IMR-90 (cell line): ENCODE results near the gene RAP1GAP. TPM values are rescaled to one million over a fixed set of nuclear protein-coding genes. Genes with fewer than 3 reads are reported as not detected.

Experiments
- ATAC-seq: fragments of 200-7000 bp; cut with Tn5 transposase; 2 replicates; pipeline ENCODE4 v1.9.1; 2020; ENCODE audit warnings: low read depth, mild to moderate bottlenecking, moderate library complexity
- BruUV-seq: library from RNA; stranded (reverse); fragments of 400-500 nt; replicated peaks from 2 replicates; lab custom pipeline; 2021; lab: Mats Ljungman, UMichigan
- CTCF ChIA-PET: fragments of 300-600 bp; formaldehyde crosslinking; extraction: SDS; loops from one replicate; lab custom pipeline; 2021; ENCODE audit warnings: antibody characterized with exemption; lab: Yijun Ruan, JAX
- POLR2A ChIA-PET: fragments of 300-600 bp; sonication (Branson Sonifier 250); formaldehyde crosslinking; loops from one replicate; lab custom pipeline; 2022; ENCODE audit warnings: antibody characterized with exemption; ENCODE audit not compliant: unreplicated experiment; lab: Charles Lee
- DNase-seq: peaks from one replicate; pipeline ENCODE4 v3.0.0; 2013
- H2AFZ ChIP-seq: replicated peaks from 2 replicates; pipeline ENCODE3; 2013; ENCODE audit warnings: low read length, mild to moderate bottlenecking; ENCODE audit not compliant: poor library complexity
- H2AK5ac ChIP-seq: 2 replicates; pipeline ENCODE4 v1.6.1; 2013; ENCODE audit warnings: low read depth, low read length, inconsistent platforms
- H2AK9ac ChIP-seq: replicated peaks from 2 replicates; pipeline ENCODE3; 2013; ENCODE audit warnings: mild to moderate bottlenecking, low read depth, low read length, moderate library complexity; ENCODE audit not compliant: poor library complexity
- H2BK120ac ChIP-seq: 2 replicates; pipeline ENCODE4 v1.6.1; 2013; ENCODE audit warnings: low read depth, low read length, inconsistent platforms
- H2BK15ac ChIP-seq: 3 replicates; pipeline ENCODE4 v1.6.1; 2013; ENCODE audit warnings: low read depth, low read length, inconsistent platforms
- H2BK20ac ChIP-seq: 2 replicates; pipeline ENCODE4 v1.6.1; 2013; ENCODE audit warnings: low read depth, mild to moderate bottlenecking, inconsistent platforms, low read length, moderate library complexity
- H2BK5ac ChIP-seq: 2 replicates; pipeline ENCODE4 v1.6.1; 2013; ENCODE audit warnings: mild to moderate bottlenecking, low read depth, low read length, inconsistent platforms; ENCODE audit not compliant: poor library complexity, severe bottlenecking
- H3K14ac ChIP-seq: replicated peaks from 2 replicates; pipeline ENCODE4 v1.6.1; 2013; ENCODE audit warnings: low read depth, low read length, inconsistent platforms
- H3K18ac ChIP-seq: 2 replicates; pipeline ENCODE4 v1.6.1; 2013; ENCODE audit warnings: low read depth, low read length, control low read depth
- H3K23ac ChIP-seq: 2 replicates; pipeline ENCODE4 v1.6.1; 2013; ENCODE audit warnings: low read depth, low read length, inconsistent platforms
- H3K27ac ChIP-seq: 2 replicates; pipeline ENCODE4 v1.5.1; 2013; ENCODE audit warnings: mild to moderate bottlenecking, control low read depth, low read length; ENCODE audit not compliant: insufficient read depth
- H3K27me3 ChIP-seq: 2 replicates; pipeline ENCODE4 v1.6.1; 2013; ENCODE audit warnings: low read length; ENCODE audit not compliant: control insufficient read depth, insufficient read depth
- H3K36me3 ChIP-seq: 2 replicates; pipeline ENCODE4 v1.6.1; 2013; ENCODE audit warnings: low read length, mixed read lengths; ENCODE audit not compliant: control insufficient read depth, insufficient read depth
- H3K4ac ChIP-seq: 2 replicates; pipeline ENCODE4 v1.6.1; 2013; ENCODE audit warnings: low read depth, low read length, inconsistent platforms
- H3K4me1 ChIP-seq: 2 replicates; pipeline ENCODE4 v1.6.1; 2013; ENCODE audit warnings: low read length, mixed read lengths; ENCODE audit not compliant: control insufficient read depth, insufficient read depth
- H3K4me2 ChIP-seq: 2 replicates; pipeline ENCODE4 v1.6.1; 2013; ENCODE audit warnings: low read depth, mild to moderate bottlenecking, control low read depth, low read length, moderate library complexity
- H3K4me3 ChIP-seq: 2 replicates; pipeline ENCODE4 v1.5.1; 2013; ENCODE audit warnings: low read depth, mild to moderate bottlenecking, control low read depth, low read length, moderate library complexity; ENCODE audit not compliant: insufficient read depth
- H3K56ac ChIP-seq: 2 replicates; pipeline ENCODE4 v1.6.1; 2013; ENCODE audit warnings: low read length, inconsistent platforms; ENCODE audit not compliant: insufficient read depth; ENCODE audit errors: extremely low read depth
- H3K79me1 ChIP-seq, 2 experiments: 2 replicates each; pipeline ENCODE4 v1.6.1; 2013; ENCODE audit warnings: low read length in 2 of 2, inconsistent platforms in 1 of 2, low read depth in 1 of 2
- H3K9ac ChIP-seq: 2 replicates; pipeline ENCODE4 v1.6.1; 2013; ENCODE audit warnings: low read depth, low read length, control low read depth
- H3K9me1 ChIP-seq: 2 replicates; pipeline ENCODE4 v1.6.1; 2013; ENCODE audit warnings: low read length, inconsistent platforms; ENCODE audit not compliant: insufficient read depth
- H3K9me3 ChIP-seq: 2 replicates; pipeline ENCODE4 v1.6.1; 2013; ENCODE audit warnings: low read length; ENCODE audit not compliant: control insufficient read depth, insufficient read depth
- H4K20me1 ChIP-seq: 2 replicates; pipeline ENCODE4 v1.6.1; 2013; ENCODE audit warnings: low read length, inconsistent platforms; ENCODE audit not compliant: insufficient read depth
- H4K5ac ChIP-seq: 2 replicates; pipeline ENCODE4 v1.6.1; 2013; ENCODE audit warnings: mild to moderate bottlenecking, low read depth, low read length, control low read depth
- H4K8ac ChIP-seq, 2 experiments: 2 replicates each; pipeline ENCODE4 v1.6.1; 2013; ENCODE audit warnings: low read depth in 2 of 2, low read length in 2 of 2, control low read depth in 1 of 2, inconsistent platforms in 1 of 2
- H4K91ac ChIP-seq: 2 replicates; pipeline ENCODE4 v1.6.1; 2013; ENCODE audit warnings: low read depth, low read length, inconsistent platforms; ENCODE audit not compliant: insufficient read depth
- CHD1 ChIP-seq: IDR thresholded peaks from 2 replicates; pipeline ENCODE4 v1.6.1; 2012; ENCODE audit warnings: low read depth, low read length, improper control_type of control experiment
- NFE2L2 ChIP-seq: fragments of 150-350 bp; IDR thresholded peaks from 2 replicates; pipeline ENCODE4 v1.6.1; 2016; ENCODE audit warnings: low read depth, mild to moderate bottlenecking, low read length
- SMC3 ChIP-seq: fragments of 150-350 bp; IDR thresholded peaks from 2 replicates; pipeline ENCODE4 v1.6.1; 2016; ENCODE audit warnings: low read depth, mild to moderate bottlenecking, antibody characterized with exemption, low read length, moderate library complexity
- WGBS, 2 experiments: methylation state at CpG; one replicate each; pipeline versions ENCODE4 v1.1.5 to v1.1.7; 2013; ENCODE audit warnings: missing lambda C conversion rate in 2 of 2; ENCODE audit not compliant: insufficient read length in 1 of 2; ENCODE audit errors: extremely low coverage in 2 of 2; 5-methylcytosine and 5-hydroxymethylcytosine counted together
- dilution Hi-C: fragments of 300-500 bp; cut with HindIII; formaldehyde crosslinking; loops from one replicate; pipeline ENCODE4 v1.14.3; 2018; ENCODE audit warnings: low sequenced_read_pairs; ENCODE audit not compliant: unreplicated experiment
- in situ Hi-C: fragments of 300-500 bp; cut with MboI; formaldehyde crosslinking; loops from 3 replicates; pipeline ENCODE4 v1.14.3; 2019; ENCODE audit warnings: low sequenced_read_pairs, inconsistent platforms, mixed read lengths
- intact Hi-C: fragments of 100-400 bp; cut with micrococcal nuclease; formaldehyde crosslinking; loops from 2 replicates; pipeline ENCODE4 v1.10.0; 2022
- polyA plus RNA-seq, 3 experiments: library from polyadenylated mRNA; depleted of rRNA; stranded (reverse); fragments of >200 nt; gene quantifications; 2 replicates each; pipeline ENCODE4 v1.2.3, GENCODE V29; 2012; ENCODE audit warnings: low replicate concordance in 1 of 3
- total RNA-seq: library from RNA; depleted of rRNA; stranded (reverse); fragments of >200 nt; gene quantifications from 2 replicates; pipeline ENCODE4 v1.2.3, GENCODE V29; 2012
- TF ChIP-seq, protein P1 (sequence below): fragments of 150-350 bp; IDR thresholded peaks from 2 replicates; pipeline ENCODE4 v1.6.1; 2017; ENCODE audit warnings: mild to moderate bottlenecking, antibody characterized with exemption, low read length, low read depth
- TF ChIP-seq, protein P2 (sequence below): conservative IDR thresholded peaks from 2 replicates; pipeline ENCODE4 v1.5.1; 2012; ENCODE audit warnings: mild to moderate bottlenecking, low read depth, low read length, improper control_type of control experiment

RAP1GAP gene
- total and polyA plus RNA-seq, 2 of the 4 experiments (the other 2 are of a cell fraction), result under 0.01 to 0.10 TPM

DNA sequence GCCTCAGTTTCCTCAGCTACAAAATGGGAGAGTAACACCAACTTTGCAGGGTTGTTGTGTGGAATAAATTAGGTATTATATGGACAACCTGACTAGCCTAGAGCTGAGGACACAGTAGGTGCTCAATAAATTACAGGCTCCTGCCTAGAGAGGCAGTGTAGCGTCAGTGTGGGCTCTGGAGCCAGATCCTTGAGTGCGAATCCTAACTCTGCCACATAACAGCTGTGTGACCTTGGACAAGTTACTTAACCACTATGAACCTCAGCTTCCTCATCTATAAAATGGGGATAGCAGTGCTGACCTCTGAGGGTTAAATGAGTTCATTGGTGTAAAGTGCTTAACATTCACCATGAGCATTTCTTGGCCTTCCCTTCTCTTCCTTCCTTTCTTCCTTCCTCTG is 33.1 kb downstream of the RAP1GAP start:
- no TSS peak for BruUV-seq
- Histone ChIP-seq H3K14ac (no peak overlapping the region), H3K9me3 (no peaks in the 10 kb centered on the region), H2AK9ac (no peak overlapping the region), H2BK15ac (no peak overlapping the region), H4K91ac (no peak overlapping the region), H4K8ac (no peak overlapping the region), H3K56ac (no peak overlapping the region), H3K4me2 (no peak overlapping the region), H4K5ac (no peak overlapping the region), H2BK5ac (no peak overlapping the region), H3K4me3 (no peak overlapping the region), H3K23ac (no peak overlapping the region), H4K20me1 (peaks cover 5% of the 10 kb centered on the region; the same call in 1 of the 2 replicates), H2AFZ (no peak overlapping the region), H3K27me3 (peaks cover 51% of the 10 kb centered on the region), H3K9me1 (peaks cover 8% of the 10 kb centered on the region; the same call in 1 of the 2 replicates), H3K9ac (no peak overlapping the region), H3K79me1 (no peaks in the 10 kb centered on the region), H3K4me1 (peaks cover 6% of the 10 kb centered on the region; the same call in 1 of the 2 replicates), H3K18ac (no peak overlapping the region), H2AK5ac (no peak overlapping the region), H2BK20ac (no peak overlapping the region), H3K27ac (no peak overlapping the region), H2BK120ac (no peak overlapping the region), H3K4ac (no peak overlapping the region), H3K36me3 (no peaks in the 10 kb centered on the region)
- in situ Hi-C loops, result no loop called here
- TF ChIP-seq CHD1 (no peak), NFE2L2 (no peak), SMC3 (no peak)
- TF ChIP-seq, protein P1, sequence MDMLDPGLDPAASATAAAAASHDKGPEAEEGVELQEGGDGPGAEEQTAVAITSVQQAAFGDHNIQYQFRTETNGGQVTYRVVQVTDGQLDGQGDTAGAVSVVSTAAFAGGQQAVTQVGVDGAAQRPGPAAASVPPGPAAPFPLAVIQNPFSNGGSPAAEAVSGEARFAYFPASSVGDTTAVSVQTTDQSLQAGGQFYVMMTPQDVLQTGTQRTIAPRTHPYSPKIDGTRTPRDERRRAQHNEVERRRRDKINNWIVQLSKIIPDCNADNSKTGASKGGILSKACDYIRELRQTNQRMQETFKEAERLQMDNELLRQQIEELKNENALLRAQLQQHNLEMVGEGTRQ, result no peak
- TF ChIP-seq, protein P2, sequence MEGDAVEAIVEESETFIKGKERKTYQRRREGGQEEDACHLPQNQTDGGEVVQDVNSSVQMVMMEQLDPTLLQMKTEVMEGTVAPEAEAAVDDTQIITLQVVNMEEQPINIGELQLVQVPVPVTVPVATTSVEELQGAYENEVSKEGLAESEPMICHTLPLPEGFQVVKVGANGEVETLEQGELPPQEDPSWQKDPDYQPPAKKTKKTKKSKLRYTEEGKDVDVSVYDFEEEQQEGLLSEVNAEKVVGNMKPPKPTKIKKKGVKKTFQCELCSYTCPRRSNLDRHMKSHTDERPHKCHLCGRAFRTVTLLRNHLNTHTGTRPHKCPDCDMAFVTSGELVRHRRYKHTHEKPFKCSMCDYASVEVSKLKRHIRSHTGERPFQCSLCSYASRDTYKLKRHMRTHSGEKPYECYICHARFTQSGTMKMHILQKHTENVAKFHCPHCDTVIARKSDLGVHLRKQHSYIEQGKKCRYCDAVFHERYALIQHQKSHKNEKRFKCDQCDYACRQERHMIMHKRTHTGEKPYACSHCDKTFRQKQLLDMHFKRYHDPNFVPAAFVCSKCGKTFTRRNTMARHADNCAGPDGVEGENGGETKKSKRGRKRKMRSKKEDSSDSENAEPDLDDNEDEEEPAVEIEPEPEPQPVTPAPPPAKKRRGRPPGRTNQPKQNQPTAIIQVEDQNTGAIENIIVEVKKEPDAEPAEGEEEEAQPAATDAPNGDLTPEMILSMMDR, result no peak
- ChIA-PET CTCF (no interaction called here), POLR2A (no interaction called here)
- dilution Hi-C loops, result no loop called here
- intact Hi-C loops, result no loop called here
- ATAC-seq (no peak), DNase-seq (no peak)
- no CpG with 5 or more reads among the region's 2 CpGs for WGBS, 2 experiments
